Neural progenitor cell (in vitro differentiated cells): ENCODE results near the gene CSNK1G3.

Experiments used
- CTCF ChIP-seq: fragments of 200-600 bp; sonication (generic); IDR thresholded peaks from 2 replicates; pipeline ENCODE4 v1.5.1; 2017; ENCODE audit warnings: antibody characterized with exemption, mild to moderate bottlenecking
- EZH2 ChIP-seq: fragments of 200-600 bp; sonication (generic); IDR thresholded peaks from 2 replicates; pipeline ENCODE4 v1.6.1; 2017; ENCODE audit warnings: antibody characterized with exemption, mild to moderate bottlenecking, moderate library complexity

- TF ChIP-seq CTCF (no peak), EZH2 (no peak)
Measured at GRCh38 chr5:123478546-123478945, 33.4 kb upstream of the CSNK1G3 start.
